Smooth muscle cell (in vitro differentiated cells): ENCODE results near the gene TEX11. TPM values are rescaled to one million over a fixed set of nuclear protein-coding genes. Genes with fewer than 3 reads are reported as not detected.

ENCODE experiments used
- DNase-seq: peaks from one replicate; lab custom pipeline; 2025; ENCODE audit not compliant: unreplicated experiment; lab: John Stamatoyannopoulos, UW
- H2AFZ ChIP-seq: fragments of 200-600 bp; sonication (generic); 2 replicates; pipeline ENCODE4 v1.6.0; 2016; ENCODE audit warnings: antibody characterized with exemption, low read depth, mild to moderate bottlenecking
- H3F3A ChIP-seq: fragments of 200-600 bp; sonication (generic); 2 replicates; pipeline ENCODE4 v1.6.0; 2017; ENCODE audit warnings: antibody characterized with exemption, low read depth
- H3K27ac ChIP-seq: fragments of 200-600 bp; sonication (generic); 2 replicates; pipeline ENCODE4 v1.5.1; 2016; ENCODE audit warnings: low read depth, mild to moderate bottlenecking
- H3K27me3 ChIP-seq: fragments of 200-600 bp; sonication (generic); 2 replicates; pipeline ENCODE4 v1.6.1; 2016; ENCODE audit warnings: low read depth, mild to moderate bottlenecking
- H3K36me3 ChIP-seq: fragments of 200-600 bp; sonication (generic); 2 replicates; pipeline ENCODE4 v1.5.1; 2016; ENCODE audit warnings: low read depth
- H3K4me1 ChIP-seq: fragments of 200-600 bp; sonication (generic); 2 replicates; pipeline ENCODE4 v1.5.1; 2016; ENCODE audit warnings: low read depth
- H3K4me2 ChIP-seq: fragments of 200-600 bp; sonication (generic); 2 replicates; pipeline ENCODE4 v1.6.0; 2016; ENCODE audit warnings: mild to moderate bottlenecking
- H3K4me3 ChIP-seq: fragments of 200-600 bp; sonication (generic); 2 replicates; pipeline ENCODE4 v1.5.1; 2016; ENCODE audit warnings: mild to moderate bottlenecking
- H3K79me2 ChIP-seq: fragments of 200-600 bp; sonication (generic); 2 replicates; pipeline ENCODE4 v1.6.0; 2016; ENCODE audit warnings: low read depth, mild to moderate bottlenecking
- H3K9ac ChIP-seq: fragments of 200-600 bp; sonication (generic); 2 replicates; pipeline ENCODE4 v1.6.0; 2016; ENCODE audit warnings: low read depth
- H3K9me3 ChIP-seq: fragments of 200-600 bp; sonication (generic); replicated peaks from 2 replicates; pipeline ENCODE4 v1.5.1; 2016; ENCODE audit warnings: low read depth
- H4K20me1 ChIP-seq: fragments of 200-600 bp; sonication (generic); 2 replicates; pipeline ENCODE4 v1.6.0; 2016; ENCODE audit warnings: low read depth
- CTCF ChIP-seq: fragments of 200-600 bp; sonication (generic); IDR thresholded peaks from 2 replicates; pipeline ENCODE4 v1.5.1; 2017; ENCODE audit warnings: borderline replicate concordance, mild to moderate bottlenecking, antibody characterized with exemption; ENCODE audit not compliant: insufficient read depth, poor library complexity, severe bottlenecking
- WGBS: methylation state at CpG from one replicate; pipeline ENCODE4 v1.1.7; 2016; ENCODE audit warnings: low lambda C conversion rate; 5-methylcytosine and 5-hydroxymethylcytosine counted together
- polyA plus RNA-seq: library from polyadenylated mRNA; unstranded; fragments of >200 nt; fragmentation: Nextera tagmentation; extraction: Ambion mirVana; gene quantifications from 2 replicates; pipeline ENCODE4 v1.2.1, GENCODE V29; 2016
- total RNA-seq: library from RNA; depleted of rRNA; stranded (reverse); fragments of >200 nt; gene quantifications from 2 replicates; pipeline ENCODE4 v1.2.3, GENCODE V29; 2014

Gene TEX11
- total and polyA plus RNA-seq, 2 experiments from 2014 or later: 0.40 to 1.2 TPM

GRCh38 chrX:70554081-70554480 is 354.4 kb downstream of the TEX11 start:
- Histone ChIP-seq H3K36me3 (no peaks in the 10 kb centered on the region), H3K27ac (no peak overlapping the region), H3K4me2 (no peak overlapping the region), H3K79me2 (no peaks in the 10 kb centered on the region), H4K20me1 (no peaks in the 10 kb centered on the region), H3K9me3 (no peaks in the 10 kb centered on the region), H2AFZ (no peak overlapping the region), H3F3A (no peaks in the 10 kb centered on the region), H3K4me3 (no peak overlapping the region), H3K9ac (no peak overlapping the region), H3K27me3 (no peaks in the 10 kb centered on the region), H3K4me1 (no peaks in the 10 kb centered on the region)
- no peak for TF ChIP-seq CTCF
- DNase-seq: no peak
- 16% methylated on average over 2 of the region's 2 CpGs for WGBS

GRCh38 chrX:70553516-70553915 is 355.0 kb downstream of the TEX11 start:
- H3F3A ChIP-seq: no peaks in the 10 kb centered on the region
- H3K4me1 ChIP-seq: no peaks in the 10 kb centered on the region
- DNase-seq: no peak
- H2AFZ ChIP-seq: no peak overlapping the region
- no peaks in the 10 kb centered on the region for H3K27me3 ChIP-seq
- H3K9me3 ChIP-seq: no peaks in the 10 kb centered on the region
- H3K79me2 ChIP-seq: no peaks in the 10 kb centered on the region
- no peak overlapping the region for H3K4me2 ChIP-seq
- no peak for TF ChIP-seq CTCF
- H3K4me3 ChIP-seq: no peak overlapping the region
- H4K20me1 ChIP-seq: no peaks in the 10 kb centered on the region
- H3K36me3 ChIP-seq: no peaks in the 10 kb centered on the region
- no peak overlapping the region for H3K27ac ChIP-seq
- H3K9ac ChIP-seq: no peak overlapping the region
- WGBS: 75% methylated on average over 1 of the region's 1 CpG

- Histone ChIP-seq H4K20me1 (no peaks in the 10 kb centered on the region), H3F3A (no peaks in the 10 kb centered on the region), H3K9me3 (no peaks in the 10 kb centered on the region), H3K27me3 (no peaks in the 10 kb centered on the region), H3K27ac (no peak overlapping the region), H3K79me2 (no peaks in the 10 kb centered on the region), H3K4me3 (no peak overlapping the region), H3K4me1 (no peaks in the 10 kb centered on the region), H3K4me2 (no peak overlapping the region), H3K36me3 (no peaks in the 10 kb centered on the region), H3K9ac (no peak overlapping the region), H2AFZ (no peak overlapping the region)
- 53% methylated on average over 7 of the region's 7 CpGs for WGBS
- TF ChIP-seq CTCF: no peak
- DNase-seq: no peak
Measured at GRCh38 chrX:70552130-70552704, 356.3 kb downstream of the TEX11 start.

GRCh38 chrX:70549429-70549828 is 359.1 kb downstream of the TEX11 start:
- Histone ChIP-seq H3K27me3 (no peaks in the 10 kb centered on the region), H3F3A (no peaks in the 10 kb centered on the region), H3K4me1 (no peaks in the 10 kb centered on the region), H2AFZ (no peak overlapping the region), H3K36me3 (no peaks in the 10 kb centered on the region), H3K9me3 (no peaks in the 10 kb centered on the region), H4K20me1 (no peaks in the 10 kb centered on the region), H3K27ac (no peak overlapping the region), H3K9ac (no peak overlapping the region), H3K4me2 (no peak overlapping the region), H3K79me2 (no peaks in the 10 kb centered on the region), H3K4me3 (no peak overlapping the region)
- DNase-seq: no peak
- 65% methylated on average over 3 of the region's 3 CpGs for WGBS
- no peak for TF ChIP-seq CTCF
